GM12864 (cell line): ENCODE measurements around the gene MKRN2.

Experiments used
- DNase-seq: peaks from one replicate; pipeline ENCODE4 v3.0.0-alpha.2; 2011; ENCODE audit warnings: low read depth
- H3K4me3 ChIP-seq: 2 replicates; pipeline ENCODE4 v1.5.1; 2011; ENCODE audit warnings: mild to moderate bottlenecking, low read depth, low read length, control low read depth
- CTCF ChIP-seq: IDR thresholded peaks from 2 replicates; pipeline ENCODE4 v1.5.1; 2011; ENCODE audit warnings: low read depth, mild to moderate bottlenecking, moderate library complexity, low read length, control low read depth, inconsistent platforms; ENCODE audit errors: missing control alignments

Gene MKRN2

GRCh38 chr3:12556690-12557472, at the start of gene MKRN2:
TSS of gene MKRN2 (plus strand) at chr3:12557087. CDS start at chr3:12557151, 64 bp downstream.
- peak within 1 kb of the TSS; percentile 97 for H3K4me3 ChIP-seq
- DNase-seq: peak; percentile 54
- TF ChIP-seq CTCF: no peak

DNA sequence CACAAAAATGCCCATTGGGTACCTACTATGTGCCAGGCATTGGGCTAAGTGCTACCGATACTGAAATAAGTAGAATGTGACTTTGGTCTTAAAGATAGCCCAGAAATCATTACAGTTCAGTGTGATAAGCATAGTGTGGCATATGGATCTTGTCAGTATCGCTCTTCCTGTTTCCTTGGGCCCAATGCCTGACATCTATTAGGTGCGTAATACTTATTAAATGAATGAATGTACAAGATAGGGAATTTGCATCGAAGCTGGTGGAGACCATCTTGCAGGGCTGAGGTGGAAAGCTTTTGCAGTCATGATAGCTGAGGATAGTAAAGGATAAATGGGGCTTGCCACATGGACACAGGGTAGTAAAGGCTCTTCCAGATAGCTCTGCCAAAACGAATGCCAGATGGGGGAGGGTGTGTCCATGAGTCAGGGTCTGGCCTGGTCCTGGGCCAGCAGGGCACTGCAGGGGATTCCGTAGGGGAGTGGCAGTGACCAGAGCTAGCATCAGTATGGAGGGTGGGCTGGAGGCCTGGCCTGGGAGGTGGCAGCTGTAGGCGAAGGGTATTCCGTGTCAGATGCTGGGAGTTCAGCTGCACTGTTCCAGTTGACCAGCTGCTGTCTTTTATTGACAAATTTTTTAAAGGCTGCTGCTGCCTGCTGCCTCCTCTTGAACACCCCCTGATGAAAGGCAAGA, 49.2 kb upstream of the MKRN2 start:
- TF ChIP-seq CTCF: no peak
- DNase-seq: no peak
- no peak overlapping the region for H3K4me3 ChIP-seq

GRCh38 chr3:12508291-12508700, 48.6 kb upstream of the MKRN2 start:
- no peak for TF ChIP-seq CTCF

DNA sequence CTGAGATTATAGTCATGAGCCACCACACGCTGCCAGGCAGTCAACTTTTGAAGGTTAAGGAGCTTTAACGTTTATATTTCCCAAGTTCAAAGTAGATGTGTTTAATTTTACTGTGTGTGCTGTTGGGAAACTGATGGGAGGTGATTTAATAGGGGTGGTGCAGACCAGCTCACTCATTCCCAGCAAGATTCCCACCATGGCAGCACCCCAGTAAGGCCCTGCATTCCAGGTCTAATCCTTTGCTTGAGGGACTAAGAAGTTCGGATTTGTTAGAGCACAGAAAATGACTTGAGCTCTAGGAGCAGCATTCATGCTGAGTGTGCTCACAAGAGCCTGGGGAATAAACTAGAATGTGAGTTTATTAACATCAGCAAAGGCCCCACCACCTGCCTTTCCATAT, 47.4 kb upstream of the MKRN2 start:
- H3K4me3 ChIP-seq: no peak overlapping the region
- DNase-seq: no peak
- no peak for TF ChIP-seq CTCF

More at GRCh38 chr3:12508291-12508700, 48.6 kb upstream of the MKRN2 start:
- DNase-seq: no peak
- H3K4me3 ChIP-seq: no peak overlapping the region

DNA sequence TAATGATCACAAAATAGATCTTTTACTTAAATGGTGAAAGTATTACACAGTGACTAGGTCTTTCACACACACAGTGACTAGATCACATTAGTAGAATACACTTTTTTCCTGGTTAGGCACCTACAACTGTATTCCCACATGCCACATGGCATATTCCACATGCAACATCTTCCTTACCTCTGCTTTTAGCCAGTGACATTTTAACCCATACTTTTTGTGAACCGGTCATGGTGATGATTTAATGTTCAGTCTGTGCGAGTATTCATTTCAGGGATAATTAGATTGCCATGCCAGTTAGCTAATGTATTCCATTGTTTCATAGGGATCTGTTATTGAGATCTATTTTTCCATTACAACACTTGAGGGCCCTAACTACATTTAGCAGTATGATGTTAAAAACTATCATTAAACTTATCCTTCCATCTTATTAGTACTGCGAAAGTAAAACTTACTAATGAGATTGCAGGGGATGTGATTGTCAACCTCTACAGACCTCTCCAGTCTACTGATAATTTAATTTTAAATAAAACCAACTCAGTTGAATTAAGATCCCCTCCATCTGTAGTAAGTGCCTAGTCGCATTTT, 44.3 kb upstream of the MKRN2 start:
- no peak overlapping the region for H3K4me3 ChIP-seq
- no peak for TF ChIP-seq CTCF
- DNase-seq: no peak

GRCh38 chr3:12513694-12514446, 43.0 kb upstream of the MKRN2 start:
- no peak overlapping the region for H3K4me3 ChIP-seq
- DNase-seq: no peak
- no peak for TF ChIP-seq CTCF
